ENCODE results near the gene ARHGAP31. TPM values are rescaled to one million over a fixed set of nuclear protein-coding genes. Genes with fewer than 3 reads are reported as not detected.
A peak's percentile ranks its signal among the peaks of the same experiment; 100 is the strongest.

The ARHGAP31 gene, protein sequence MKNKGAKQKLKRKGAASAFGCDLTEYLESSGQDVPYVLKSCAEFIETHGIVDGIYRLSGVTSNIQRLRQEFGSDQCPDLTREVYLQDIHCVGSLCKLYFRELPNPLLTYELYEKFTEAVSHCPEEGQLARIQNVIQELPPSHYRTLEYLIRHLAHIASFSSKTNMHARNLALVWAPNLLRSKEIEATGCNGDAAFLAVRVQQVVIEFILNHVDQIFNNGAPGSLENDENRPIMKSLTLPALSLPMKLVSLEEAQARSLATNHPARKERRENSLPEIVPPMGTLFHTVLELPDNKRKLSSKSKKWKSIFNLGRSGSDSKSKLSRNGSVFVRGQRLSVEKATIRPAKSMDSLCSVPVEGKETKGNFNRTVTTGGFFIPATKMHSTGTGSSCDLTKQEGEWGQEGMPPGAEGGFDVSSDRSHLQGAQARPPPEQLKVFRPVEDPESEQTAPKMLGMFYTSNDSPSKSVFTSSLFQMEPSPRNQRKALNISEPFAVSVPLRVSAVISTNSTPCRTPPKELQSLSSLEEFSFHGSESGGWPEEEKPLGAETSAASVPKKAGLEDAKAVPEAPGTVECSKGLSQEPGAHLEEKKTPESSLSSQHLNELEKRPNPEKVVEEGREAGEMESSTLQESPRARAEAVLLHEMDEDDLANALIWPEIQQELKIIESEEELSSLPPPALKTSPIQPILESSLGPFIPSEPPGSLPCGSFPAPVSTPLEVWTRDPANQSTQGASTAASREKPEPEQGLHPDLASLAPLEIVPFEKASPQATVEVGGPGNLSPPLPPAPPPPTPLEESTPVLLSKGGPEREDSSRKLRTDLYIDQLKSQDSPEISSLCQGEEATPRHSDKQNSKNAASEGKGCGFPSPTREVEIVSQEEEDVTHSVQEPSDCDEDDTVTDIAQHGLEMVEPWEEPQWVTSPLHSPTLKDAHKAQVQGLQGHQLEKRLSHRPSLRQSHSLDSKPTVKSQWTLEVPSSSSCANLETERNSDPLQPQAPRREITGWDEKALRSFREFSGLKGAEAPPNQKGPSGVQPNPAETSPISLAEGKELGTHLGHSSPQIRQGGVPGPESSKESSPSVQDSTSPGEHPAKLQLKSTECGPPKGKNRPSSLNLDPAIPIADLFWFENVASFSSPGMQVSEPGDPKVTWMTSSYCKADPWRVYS (N-terminal part only)
- 3.3 and 3.5 TPM in 2 replicates for total RNA-seq
- polyA plus RNA-seq = 5.1 and 8.1 TPM in 2 replicates
- 3.8 and 5.8 TPM in 2 replicates for polyA plus RNA-seq (2012)
- polyA minus RNA-seq (ENCODE audit: low replicate concordance) = 13.7 and 22.2 TPM in 2 replicates

DNA sequence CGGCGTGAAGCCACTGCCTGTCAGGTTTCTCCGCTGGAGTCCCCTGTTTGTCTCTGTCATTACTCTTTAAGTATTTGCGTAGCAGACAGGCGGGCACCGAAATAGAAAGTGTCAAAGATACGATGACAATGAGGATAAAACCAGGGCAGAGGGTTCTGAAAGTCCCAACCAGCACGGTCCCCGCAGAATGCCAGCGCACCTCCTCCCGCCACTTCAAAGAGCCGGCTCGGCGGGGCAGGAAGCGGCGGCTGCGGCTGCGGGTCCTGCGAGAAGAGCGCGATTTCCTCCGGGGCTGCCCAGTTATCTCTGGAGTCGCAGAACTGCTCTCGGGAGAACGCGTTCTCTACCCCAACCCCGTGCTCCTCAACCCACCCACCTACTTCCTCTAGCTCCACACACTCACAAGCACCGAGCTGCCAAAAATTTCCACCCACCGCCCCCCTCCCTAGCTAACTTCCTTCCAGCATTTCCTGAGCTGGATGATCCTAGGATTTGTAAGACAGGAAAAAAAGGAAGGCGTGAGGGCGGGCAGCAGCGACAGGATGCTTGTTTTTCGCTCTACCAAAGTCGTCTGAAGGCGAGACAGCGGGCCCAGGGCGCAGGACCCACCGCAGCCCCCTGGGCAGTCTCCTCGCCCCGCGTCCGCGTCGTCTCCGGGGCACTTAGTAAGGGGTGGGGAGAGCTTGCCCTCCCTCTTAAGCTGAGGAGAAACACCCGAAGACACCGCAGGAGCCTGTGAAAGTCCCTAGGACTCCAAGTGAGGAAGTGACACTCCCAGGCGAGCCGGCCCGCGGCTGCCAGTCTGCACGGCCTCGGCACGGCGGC, at the start of gene ARHGAP31:
TSS of gene ARHGAP31 (plus strand) at position 513 of the 825 bp plus-strand sequence. CDS start 522 bp downstream, outside the sequence.
- Histone ChIP-seq H3K4me1 (ENCODE audit: control insufficient read depth, extremely low read depth, insufficient read depth, low read length) (peaks cover 4% of the 10 kb centered on the region), H3K9me3 (ENCODE audit: control insufficient read depth, insufficient read depth, low read depth, low read length) (no peaks in the 10 kb centered on the region), H2AFZ (ENCODE audit: low read length) (peak within 1 kb of the TSS; percentile 43), H3K27me3 (ENCODE audit: control insufficient read depth, insufficient read depth, low read length) (no peaks in the 10 kb centered on the region), H3K36me3 (ENCODE audit: control insufficient read depth, insufficient read depth, low read length) (no peaks in the 10 kb centered on the region), H3K79me2 (ENCODE audit: control insufficient read depth, insufficient read depth, low read length) (peaks cover 3% of the 10 kb centered on the region), H3K27ac (ENCODE audit: insufficient read depth, low read length) (peak within 1 kb of the TSS; percentile 71), H3K4me3 (replicated peaks in 1 of 4; ENCODE audit: control extremely low read depth in 1 of 4, insufficient read depth in 1 of 4, low read depth in 3 of 4, low read length in 4 of 4) (peak within 1 kb of the TSS; percentile 77 to 80 (median 78)), H4K20me1 (ENCODE audit: control insufficient read depth, extremely low read depth, insufficient read depth, low read length) (no peaks in the 10 kb centered on the region), H3K9ac (ENCODE audit: insufficient read depth, low read length) (peak within 1 kb of the TSS; percentile 56), H3K4me2 (ENCODE audit: extremely low read depth, insufficient read depth, low read length) (peak within 1 kb of the TSS; percentile 90)
- TF ChIP-seq EZH2 (IDR thresholded peaks at IDR 0.05; ENCODE audit: low read length, missing control alignments) = no peak
- TF ChIP-seq CTCF (conservative IDR thresholded peaks at IDR 0.05 in 1 of 2, IDR thresholded peaks at IDR 0.05 in 1 of 2; ENCODE audit: low read depth in 1 of 2, low read length in 2 of 2) = no peak
- peak; percentile 68 to 88 for DNase-seq (ENCODE audit: low read depth in 2 of 2)

DNA sequence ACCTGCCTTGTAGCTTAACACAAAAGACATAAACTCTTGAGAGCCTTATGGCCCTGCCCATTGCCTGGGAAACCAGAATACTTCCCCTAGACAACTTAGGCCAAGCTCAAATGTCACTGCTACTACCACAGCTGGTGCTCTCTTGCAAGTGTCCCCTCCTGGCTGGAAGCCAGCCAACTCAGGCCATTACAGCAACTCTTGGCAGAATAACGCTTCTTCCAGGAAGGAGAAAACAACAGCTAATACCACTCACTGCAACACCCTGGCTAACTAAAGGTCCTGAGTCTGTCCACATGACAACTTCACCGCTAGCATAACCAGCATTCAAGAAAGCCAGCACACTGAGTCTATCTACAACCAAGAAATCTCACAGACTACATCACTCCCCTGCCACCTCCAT, 48.4 kb upstream of the ARHGAP31 start:
- Histone ChIP-seq H3K4me2 (ENCODE audit: extremely low read depth, insufficient read depth, low read length) (no peak overlapping the region), H3K27me3 (ENCODE audit: control insufficient read depth, insufficient read depth, low read length) (peaks cover 5% of the 10 kb centered on the region), H2AFZ (ENCODE audit: low read length) (no peak overlapping the region), H3K36me3 (ENCODE audit: control insufficient read depth, insufficient read depth, low read length) (no peaks in the 10 kb centered on the region), H3K4me3 (replicated peaks in 1 of 4; ENCODE audit: control extremely low read depth in 1 of 4, insufficient read depth in 1 of 4, low read depth in 3 of 4, low read length in 4 of 4) (no peak overlapping the region), H3K9me3 (ENCODE audit: control insufficient read depth, insufficient read depth, low read depth, low read length) (no peaks in the 10 kb centered on the region), H3K27ac (ENCODE audit: insufficient read depth, low read length) (no peak overlapping the region), H3K4me1 (ENCODE audit: control insufficient read depth, extremely low read depth, insufficient read depth, low read length) (peaks cover 2% of the 10 kb centered on the region), H3K79me2 (ENCODE audit: control insufficient read depth, insufficient read depth, low read length) (no peaks in the 10 kb centered on the region), H4K20me1 (ENCODE audit: control insufficient read depth, extremely low read depth, insufficient read depth, low read length) (no peaks in the 10 kb centered on the region), H3K9ac (ENCODE audit: insufficient read depth, low read length) (no peak overlapping the region)
- no peak for DNase-seq (ENCODE audit: low read depth in 2 of 2)
- TF ChIP-seq CTCF (conservative IDR thresholded peaks at IDR 0.05 in 1 of 2, IDR thresholded peaks at IDR 0.05 in 1 of 2; ENCODE audit: low read depth in 1 of 2, low read length in 2 of 2) (no peak), EZH2 (IDR thresholded peaks at IDR 0.05; ENCODE audit: low read length, missing control alignments) (no peak)
